SK-N-SH (cell line): Measurements from ENCODE around the gene GPR17. TPM values are rescaled to one million over a fixed set of nuclear protein-coding genes. Genes with fewer than 3 reads are reported as not detected.
A peak's percentile ranks its signal among the peaks of the same experiment; 100 is the strongest.

Experiments
- CTCF ChIA-PET: fragments of 300-600, 350-600 bp; formaldehyde crosslinking; extraction: SDS; loops from one replicate; lab custom pipeline; 2021; lab: Yijun Ruan, JAX
- POLR2A ChIA-PET: fragments of 350-600 bp; sonication (Branson Sonifier 250); formaldehyde crosslinking; extraction: SDS; loops from one replicate; lab custom pipeline; 2020; ENCODE audit warnings: antibody characterized with exemption, inconsistent platforms; lab: Yijun Ruan, JAX
- DNase-seq: peaks from one replicate; pipeline ENCODE4 v3.0.0; 2012
- H2AFZ ChIP-seq: fragments of 200-600 bp; sonication (generic); 2 replicates; pipeline ENCODE4 v1.8.1; 2016; ENCODE audit warnings: antibody characterized with exemption, mild to moderate bottlenecking, low read depth
- H3F3A ChIP-seq: fragments of 200-600 bp; sonication (generic); replicated peaks from 2 replicates; pipeline ENCODE3; 2016; ENCODE audit warnings: antibody characterized with exemption, mild to moderate bottlenecking; ENCODE audit not compliant: insufficient read depth
- H3K27ac ChIP-seq, 2 experiments: fragments of 200-500 bp in 1 of 2; fragments of 200-600 bp in 1 of 2; sonication (Bioruptor generic) in 1 of 2; sonication (generic), shearing (Covaris generic) in 1 of 2; 2 replicates each; pipeline versions ENCODE4 v1.5.1 to v1.6.1; 2014 to 2016; ENCODE audit warnings: low read depth in 2 of 2, inconsistent platforms in 1 of 2, low read length in 1 of 2, mild to moderate bottlenecking in 1 of 2, mixed read lengths in 1 of 2
- H3K27me3 ChIP-seq: fragments of 200-600 bp; sonication (generic), shearing (Covaris generic); 2 replicates; pipeline ENCODE4 v1.6.1; 2016; ENCODE audit warnings: mixed run types; ENCODE audit not compliant: insufficient read depth
- H3K36me3 ChIP-seq, 2 experiments: fragments of 200-500 bp in 1 of 2; fragments of 200-600 bp in 1 of 2; sonication (Bioruptor generic) in 1 of 2; sonication (generic) in 1 of 2; replicated peaks in 1 of 2; 2 replicates each; pipeline versions ENCODE3 to v1.5.1; 2014 to 2016; ENCODE audit warnings: low read length in 1 of 2, mild to moderate bottlenecking in 1 of 2; ENCODE audit not compliant: insufficient read depth in 2 of 2, control insufficient read depth in 1 of 2
- H3K4me1 ChIP-seq, 2 experiments: fragments of 200-500 bp in 1 of 2; fragments of 200-600 bp in 1 of 2; sonication (Bioruptor generic) in 1 of 2; sonication (generic), shearing (Covaris generic) in 1 of 2; 2 replicates each; pipeline versions ENCODE4 v1.5.1 to v1.6.1; 2014 to 2016; ENCODE audit warnings: low read depth in 1 of 2, low read length in 1 of 2, mixed run types in 1 of 2; ENCODE audit not compliant: insufficient read depth in 2 of 2, control insufficient read depth in 1 of 2
- H3K4me2 ChIP-seq: fragments of 200-600 bp; sonication (generic), shearing (Covaris generic); 2 replicates; pipeline ENCODE4 v1.6.1; 2017; ENCODE audit warnings: mixed run types
- H3K4me3 ChIP-seq, 2 experiments: fragments of 200-500 bp in 1 of 2; fragments of 200-600 bp in 1 of 2; sonication (Bioruptor generic) in 1 of 2; sonication (generic), shearing (Covaris generic) in 1 of 2; 2 replicates each; pipeline versions ENCODE4 v1.5.1 to v1.8.1; 2014 to 2016; ENCODE audit warnings: low read depth in 2 of 2, inconsistent platforms in 1 of 2, low read length in 1 of 2, mild to moderate bottlenecking in 1 of 2, mixed read lengths in 1 of 2, moderate library complexity in 1 of 2
- H3K79me2 ChIP-seq: fragments of 200-600 bp; sonication (generic); 2 replicates; pipeline ENCODE4 v1.8.1; 2017; ENCODE audit warnings: mild to moderate bottlenecking; ENCODE audit not compliant: insufficient read depth
- H3K9ac ChIP-seq: fragments of 200-600 bp; sonication (generic); 2 replicates; pipeline ENCODE4 v1.6.1; 2017; ENCODE audit warnings: mixed run types
- H3K9me2 ChIP-seq: fragments of 200-600 bp; sonication (generic); 2 replicates; pipeline ENCODE4 v1.6.1; 2017; ENCODE audit warnings: mixed run types
- H3K9me3 ChIP-seq: fragments of 200-600 bp; sonication (generic); 2 replicates; pipeline ENCODE4 v1.6.1; 2017; ENCODE audit warnings: mixed run types, mild to moderate bottlenecking, moderate library complexity
- H4K20me1 ChIP-seq: fragments of 200-600 bp; sonication (generic); 2 replicates; pipeline ENCODE4 v1.6.1; 2017; ENCODE audit warnings: mild to moderate bottlenecking, mixed run types; ENCODE audit not compliant: insufficient read depth
- CTCF ChIP-seq: fragments of 200-600 bp; sonication (generic); IDR thresholded peaks from 2 replicates; pipeline ENCODE4 v1.6.1; 2017; ENCODE audit warnings: antibody characterized with exemption, mild to moderate bottlenecking, moderate library complexity
- IRF3 ChIP-seq: fragments of 150-350 bp; IDR thresholded peaks from 2 replicates; pipeline ENCODE4 v1.6.1; 2016; ENCODE audit warnings: mild to moderate bottlenecking, low read depth, low read length
- MAX ChIP-seq: IDR thresholded peaks from 2 replicates; pipeline ENCODE4 v1.4.0; 2012; ENCODE audit warnings: low read depth
- MXI1 ChIP-seq: IDR thresholded peaks from 2 replicates; pipeline ENCODE4 v1.6.1; 2012; ENCODE audit warnings: mild to moderate bottlenecking, low read depth, low read length, improper control_type of control experiment
- NRF1 ChIP-seq: IDR thresholded peaks from 2 replicates; pipeline ENCODE4 v1.6.1; 2012; ENCODE audit warnings: low read depth, mild to moderate bottlenecking, low read length
- RAD21 ChIP-seq: IDR thresholded peaks from 2 replicates; pipeline ENCODE4 v1.6.1; 2012; ENCODE audit warnings: mild to moderate bottlenecking, low read length
- REST ChIP-seq: IDR thresholded peaks from 2 replicates; pipeline ENCODE4 v1.6.1; 2012; ENCODE audit warnings: mild to moderate bottlenecking, low read depth, low read length, moderate library complexity
- TAF1 ChIP-seq: IDR thresholded peaks from 2 replicates; pipeline ENCODE4 v1.6.1; 2012; ENCODE audit warnings: low read depth, mild to moderate bottlenecking, low read length, moderate library complexity, borderline replicate concordance
- WGBS: methylation state at CpG from one replicate; pipeline ENCODE4 v1.1.6; 2017; ENCODE audit warnings: low lambda C conversion rate; 5-methylcytosine and 5-hydroxymethylcytosine counted together
- polyA plus RNA-seq, 3 experiments: library from polyadenylated mRNA; depleted of rRNA; stranded (reverse); fragments of >200 nt; gene quantifications; 2 replicates each; pipeline ENCODE4 v1.2.3, GENCODE V29; 2012

GPR17 gene
- polyA plus RNA-seq, 1 of the 3 experiments (the other 2 are of a cell fraction): 0.03 TPM

- TF ChIP-seq REST (peak; percentile 43; the same call in 1 of the 2 replicates), CTCF (no peak), MXI1 (peak; percentile 29; the same call in 1 of the 2 replicates), RAD21 (no peak), TAF1 (peak; percentile 97)
Measured at GRCh38 chr2:127701193-127701650, 55.3 kb downstream of the GPR17 start, which contains the start of gene SFT2D3 (continued).

- 1% methylated on average over 9 of the region's 108 CpGs for WGBS
- CTCF ChIA-PET: interaction anchor here (0.7 to 4.8 kb wide), 6 partner anchors 13 to 505 kb away, joined by 3 to 19 read pairs (median 3); no protein-coding TSS in a partner anchor
- DNase-seq: peak; percentile 87
- Histone ChIP-seq H3K9ac (peak overlapping the region; percentile 75), H4K20me1 (no peaks in the 10 kb centered on the region), H3K4me2 (peak overlapping the region; percentile 97), H3K4me3 (peak overlapping the region; percentile 60 to 81)
- TF ChIP-seq IRF3 (no peak), TAF1 (0 out of 2 replicates have a peak, but pooled peaks have one; percentile 10), NRF1 (peak; percentile 40; the same call in 1 of the 2 replicates), MXI1 (peak; percentile 21; the same call in 1 of the 2 replicates), RAD21 (no peak), MAX (peak; percentile 79)
- TF ChIP-seq, all 33 proteins: peak for 4
- Histone ChIP-seq H3K79me2 (peaks cover 30% of the 10 kb centered on the region), H3F3A (peaks cover 24% of the 10 kb centered on the region), H3K4me1 (peaks cover 6 to 22% of the 10 kb centered on the region in 2 experiments; a peak in 3 of 4 replicates), H3K27ac (peak overlapping the region; percentile 64 to 95), H3K9me2 (no peaks in the 10 kb centered on the region), H3K27me3 (no peaks in the 10 kb centered on the region), H2AFZ (peak overlapping the region; percentile 82; the same call in 1 of the 2 replicates), H3K36me3 (peaks cover 27 to 43% of the 10 kb centered on the region in 2 experiments), H3K9me3 (no peaks in the 10 kb centered on the region)
- POLR2A ChIA-PET: interaction anchor here (0.7 to 1.3 kb wide), 8 partner anchors 9 to 293 kb away, joined by 3 to 7 read pairs (median 4); partner anchors contain the start of gene IWS1
Measured at GRCh38 chr2:127701651-127702394, 55.9 kb downstream of the GPR17 start.

Other genes starting within 250 kb of the GPR17 start
- gene PROC, start 227.7 kb upstream of the GPR17 start, polyA plus RNA-seq (2012; rRNA removed): 0.06 and 0.10 TPM in 2 replicates
- 24.6 and 30.0 TPM in 2 replicates for gene IWS1, start 119.7 kb upstream of the GPR17 start, polyA plus RNA-seq (2012; rRNA removed)
- 0.06 and 0.08 TPM in 2 replicates for gene MYO7B, start 110.5 kb upstream of the GPR17 start, polyA plus RNA-seq (2012; rRNA removed)
- gene LIMS2, start 29.4 kb downstream of the GPR17 start, polyA plus RNA-seq (2012; rRNA removed): 2.2 and 2.7 TPM in 2 replicates
- gene SFT2D3, start 55.3 kb downstream of the GPR17 start, polyA plus RNA-seq (2012; rRNA removed): 3.2 and 3.9 TPM in 2 replicates
- 12.4 and 16.1 TPM in 2 replicates for gene WDR33, start 165.0 kb downstream of the GPR17 start, polyA plus RNA-seq (2012; rRNA removed)
- 11.0 and 11.5 TPM in 2 replicates for gene POLR2D, start 212.0 kb downstream of the GPR17 start, polyA plus RNA-seq (2012; rRNA removed)
- gene AMMECR1L, start 239.8 kb downstream of the GPR17 start, polyA plus RNA-seq (2012; rRNA removed): 11.0 and 12.6 TPM in 2 replicates